HepG2 (cell line): ENCODE measurements around the gene ANGPTL2. TPM values are rescaled to one million over a fixed set of nuclear protein-coding genes. Genes with fewer than 3 reads are reported as not detected.

Experiments used
- ATAC-seq: fragments of 200-7000 bp; cut with Tn5 transposase; 3 replicates; pipeline ENCODE4 v1.9.1; 2020; ENCODE audit warnings: mild to moderate bottlenecking, moderate library complexity
- BruUV-seq: library from RNA; stranded (reverse); fragments of 400-500 nt; replicated peaks from 2 replicates; lab custom pipeline; 2021; lab: Mats Ljungman, UMichigan
- CTCF ChIA-PET: fragments of 300-600 bp; formaldehyde crosslinking; extraction: SDS; loops from one replicate; lab custom pipeline; 2021; ENCODE audit warnings: low total read pairs, inconsistent platforms, low intra/inter-chr PET ratio; lab: Yijun Ruan, JAX
- POLR2A ChIA-PET: fragments of 350-600 bp; sonication (Branson Sonifier 250); formaldehyde crosslinking; loops from one replicate; lab custom pipeline; 2020; ENCODE audit warnings: antibody characterized with exemption, inconsistent platforms; lab: Yijun Ruan, JAX
- DNase-seq: peaks from one replicate; pipeline ENCODE4 v3.0.0-alpha.2; 2015; ENCODE audit warnings: low spot score
- FAIRE-seq: peaks from 3 replicates; lab custom pipeline; 2011; peaks lifted over from hg19 to GRCh38; lab: Jason Lieb, UNC
- H2AFZ ChIP-seq: one replicate; pipeline ENCODE4 v1.6.1; 2011; ENCODE audit warnings: low read length, inconsistent platforms
- H3K27ac ChIP-seq: fragments of 300-600 bp; 3 replicates; pipeline ENCODE4 v1.8.0; 2011; ENCODE audit warnings: mixed run types, mild to moderate bottlenecking, mixed read lengths, low read length, inconsistent platforms; ENCODE audit not compliant: insufficient read depth; ENCODE audit errors: extremely low read length
- H3K27me3 ChIP-seq, 2 experiments: fragments of 200-600 bp in 1 of 2; 2 replicates in 1 of 2; 3 replicates in 1 of 2; pipeline versions ENCODE4 v1.6.0 to v1.8.0; 2011; ENCODE audit warnings: low read length in 2 of 2, mild to moderate bottlenecking in 2 of 2, moderate library complexity in 2 of 2, inconsistent platforms in 1 of 2; ENCODE audit not compliant: insufficient read depth in 2 of 2, control insufficient read depth in 1 of 2
- H3K36me3 ChIP-seq, 2 experiments: fragments of 200-600 bp in 1 of 2; replicated peaks in 1 of 2; 2 replicates in 1 of 2; 3 replicates in 1 of 2; pipeline versions ENCODE4 v1.5.1 to v1.8.0; 2011; ENCODE audit warnings: low read length in 2 of 2, inconsistent platforms in 1 of 2; ENCODE audit not compliant: insufficient read depth in 2 of 2, control insufficient read depth in 1 of 2
- H3K4me1 ChIP-seq: 2 replicates; pipeline ENCODE4 v1.5.1; 2012; ENCODE audit warnings: low read length, inconsistent platforms; ENCODE audit not compliant: insufficient read depth
- H3K4me2 ChIP-seq: 2 replicates; pipeline ENCODE4 v1.6.0; 2011; ENCODE audit warnings: low read depth, low read length, inconsistent platforms
- H3K4me3 ChIP-seq, 3 experiments: fragments of 200-600 bp in 1 of 3; sonication (generic), shearing (Covaris generic) in 1 of 3; replicated peaks in 1 of 3; 2 replicates each; pipeline ENCODE4 v1.5.1; 2011 to 2016; ENCODE audit warnings: low read length in 3 of 3, inconsistent platforms in 2 of 3, low read depth in 2 of 3, mild to moderate bottlenecking in 2 of 3, control low read depth in 1 of 3, mixed read lengths in 1 of 3; ENCODE audit not compliant: insufficient read depth in 1 of 3
- H3K79me2 ChIP-seq: one replicate; pipeline ENCODE4 v1.6.1; 2011; ENCODE audit warnings: low read length, inconsistent platforms; ENCODE audit not compliant: insufficient read depth
- H3K9ac ChIP-seq: 2 replicates; pipeline ENCODE4 v1.6.0; 2011; ENCODE audit warnings: mild to moderate bottlenecking, low read depth, low read length, inconsistent platforms; ENCODE audit not compliant: insufficient read depth
- H3K9me3 ChIP-seq: 2 replicates; pipeline ENCODE4 v1.5.1; 2012; ENCODE audit warnings: mild to moderate bottlenecking, low read length
- H4K20me1 ChIP-seq: 2 replicates; pipeline ENCODE4 v1.6.0; 2011; ENCODE audit warnings: inconsistent platforms, mild to moderate bottlenecking, low read length, moderate library complexity; ENCODE audit not compliant: insufficient read depth
- CENPX ChIP-seq: sonication (generic); formaldehyde crosslinking; IDR thresholded peaks from 2 replicates; pipeline ENCODE4 v1.9.0; 2021; ENCODE audit warnings: mild to moderate bottlenecking, missing genetic modification reagents, moderate library complexity
- FOSL1 ChIP-seq: sonication (generic); formaldehyde crosslinking; IDR thresholded peaks from 2 replicates; pipeline ENCODE4 v1.9.0; 2021; ENCODE audit warnings: missing genetic modification reagents, borderline replicate concordance
- MEIS1 ChIP-seq: sonication (generic); formaldehyde crosslinking; IDR thresholded peaks from 2 replicates; pipeline ENCODE4 v1.9.0; 2021; ENCODE audit warnings: mild to moderate bottlenecking, missing genetic modification reagents, moderate library complexity, borderline replicate concordance
- NCOA5 ChIP-seq: sonication (generic); formaldehyde crosslinking; IDR thresholded peaks from 2 replicates; pipeline ENCODE4 v1.4.0; 2020; ENCODE audit warnings: missing genetic modification reagents
- NR1H2 ChIP-seq: sonication (generic); formaldehyde crosslinking; IDR thresholded peaks from 2 replicates; pipeline ENCODE4 v1.8.1; 2022; ENCODE audit warnings: low read depth, missing genetic modification reagents, borderline replicate concordance
- ZBTB49 ChIP-seq: sonication (generic); formaldehyde crosslinking; IDR thresholded peaks from 2 replicates; pipeline ENCODE4 v1.4.0; 2020; ENCODE audit warnings: missing genetic modification reagents, borderline replicate concordance
- ZNF263 ChIP-seq: sonication (generic); formaldehyde crosslinking; IDR thresholded peaks from 2 replicates; pipeline ENCODE4 v1.4.0; 2020; ENCODE audit warnings: missing genetic modification reagents
- ZNF850 ChIP-seq: sonication (generic); formaldehyde crosslinking; conservative IDR thresholded peaks from 2 replicates; pipeline ENCODE4 v1.9.0; 2021; ENCODE audit warnings: mild to moderate bottlenecking, missing genetic modification reagents
- WGBS: methylation state at CpG from one replicate; pipeline ENCODE4 v1.1.6; 2017; ENCODE audit warnings: low lambda C conversion rate; 5-methylcytosine and 5-hydroxymethylcytosine counted together
- in situ Hi-C: cut with HindIII; loops from 2 replicates; pipeline ENCODE4 v1.10.0; 2017; ENCODE audit warnings: low pct_unique_long_range_greater_than_20kb; ENCODE audit not compliant: extremely low pct_ligation_motif_present
- intact Hi-C: fragments of 100-400 bp; cut with micrococcal nuclease; formaldehyde crosslinking; loops from one replicate; pipeline ENCODE4 v1.10.0; 2022; ENCODE audit not compliant: unreplicated experiment
- polyA plus RNA-seq, 8 experiments: library from polyadenylated mRNA; depleted of rRNA in 3 of 8; stranded (reverse) in 7 of 8; unstranded in 1 of 8; fragments of >200 nt; fragmentation: Illumina TruSeq in 4 of 8; extraction: Trizol in 4 of 8; gene quantifications; 2 replicates each; pipeline versions ENCODE4 v1.2.1 to v1.2.3, GENCODE V29; 2011 to 2016; ENCODE audit warnings: low read depth in 4 of 8, missing spikeins in 1 of 8, mixed read lengths in 1 of 8; ENCODE audit not compliant: insufficient read depth in 1 of 8
- total RNA-seq, 5 experiments: library from RNA; depleted of rRNA; stranded (reverse); fragments of >200 nt; fragmentation: Illumina TruSeq; extraction: Trizol; gene quantifications; 2 replicates each; pipeline ENCODE4 v1.2.3, GENCODE V29; 2016; ENCODE audit warnings: low read depth in 1 of 5

The ANGPTL2 gene
- total and polyA plus RNA-seq, 2 of the 13 experiments (the other 11 are each of a cell fraction or from before 2014, with no cell fraction given) = 0.91 to 21.0 TPM

GRCh38 chr9:127130235-127130634 lies 7.8 kb upstream of the ANGPTL2 start:
- POLR2A ChIA-PET = no interaction called here
- FAIRE-seq (no peak), DNase-seq (no peak), ATAC-seq (no peak)
- TF ChIP-seq NR1H2 (CRISPR knock-in tag) = no peak
- TF ChIP-seq ZNF850 (CRISPR knock-in tag) = no peak
- TF ChIP-seq ZNF263 (CRISPR knock-in tag) = no peak
- TF ChIP-seq MEIS1 = no peak
- no peak for TF ChIP-seq CENPX (CRISPR knock-in tag)
- no peak for TF ChIP-seq FOSL1 (CRISPR knock-in tag)
- no peak for TF ChIP-seq ZBTB49
- TF ChIP-seq NCOA5 (CRISPR knock-in tag) = no peak
- H3K27me3 ChIP-seq = no peaks in the 10 kb centered on the region; a peak in 1 of 5 replicates
- H3K4me1 ChIP-seq = peaks cover 49% of the 10 kb centered on the region
- H2AFZ ChIP-seq = no peak overlapping the region
- WGBS = 50% methylated on average over 2 of the region's 2 CpGs
- in situ Hi-C loops (no loop called here), intact Hi-C loops (no loop called here)
- H3K4me3 ChIP-seq = no peak overlapping the region
- H3K79me2 ChIP-seq = no peaks in the 10 kb centered on the region
- H3K4me2 ChIP-seq = no peak overlapping the region
- H4K20me1 ChIP-seq = no peaks in the 10 kb centered on the region
- no TSS peak for BruUV-seq
- no peak overlapping the region for H3K9ac ChIP-seq
- H3K36me3 ChIP-seq = no peaks in the 10 kb centered on the region
- no peak overlapping the region for H3K27ac ChIP-seq
- H3K9me3 ChIP-seq = no peaks in the 10 kb centered on the region
- CTCF ChIA-PET = no interaction called here
